GM23338 (cell line): ENCODE measurements around the gene MAP4K5. TPM values are rescaled to one million over a fixed set of nuclear protein-coding genes. Genes with fewer than 3 reads are reported as not detected.

Experiments
- ATAC-seq: fragments of 200-7000 bp; cut with Tn5 transposase; 3 replicates; pipeline ENCODE4 v1.9.1; 2020
- DNase-seq: peaks from one replicate; pipeline ENCODE4 v3.0.0-alpha.2; 2015; ENCODE audit warnings: low spot score
- H2AFZ ChIP-seq: fragments of 200-600 bp; sonication (generic); 2 replicates; pipeline ENCODE4 v1.8.0; 2016; ENCODE audit warnings: antibody characterized with exemption, mild to moderate bottlenecking, moderate library complexity
- H3F3A ChIP-seq: fragments of 200-600 bp; sonication (generic); replicated peaks from 2 replicates; pipeline ENCODE4 v1.8.0; 2017; ENCODE audit warnings: antibody characterized with exemption, mixed run types, low read depth
- H3K27ac ChIP-seq: fragments of 200-600 bp; sonication (generic); 2 replicates; pipeline ENCODE4 v1.6.1; 2016; ENCODE audit warnings: low read depth
- H3K27me3 ChIP-seq: fragments of 200-600 bp; sonication (generic); 2 replicates; pipeline ENCODE4 v1.8.0; 2016; ENCODE audit warnings: mild to moderate bottlenecking, mixed run types, moderate library complexity; ENCODE audit not compliant: insufficient read depth
- H3K36me3 ChIP-seq: fragments of 200-600 bp; sonication (generic); 2 replicates; pipeline ENCODE4 v1.8.0; 2016; ENCODE audit warnings: mild to moderate bottlenecking; ENCODE audit not compliant: insufficient read depth
- H3K4me1 ChIP-seq: fragments of 200-600 bp; sonication (generic); 2 replicates; pipeline ENCODE4 v1.8.0; 2016; ENCODE audit warnings: mild to moderate bottlenecking, moderate library complexity; ENCODE audit not compliant: insufficient read depth
- H3K4me2 ChIP-seq: fragments of 200-600 bp; sonication (generic); 2 replicates; pipeline ENCODE4 v1.7.1; 2017; ENCODE audit warnings: mixed run types
- H3K4me3 ChIP-seq: fragments of 200-600 bp; sonication (generic); 2 replicates; pipeline ENCODE4 v1.6.1; 2016; ENCODE audit warnings: mixed run types
- H3K79me2 ChIP-seq: fragments of 200-600 bp; sonication (generic); replicated peaks from 2 replicates; pipeline ENCODE4 v1.8.0; 2017; ENCODE audit warnings: mild to moderate bottlenecking; ENCODE audit not compliant: insufficient read depth
- H3K9me2 ChIP-seq: fragments of 200-600 bp; sonication (generic); 2 replicates; pipeline ENCODE4 v1.8.0; 2017; ENCODE audit not compliant: insufficient read depth
- H4K20me1 ChIP-seq: fragments of 200-600 bp; sonication (generic); replicated peaks from 2 replicates; pipeline ENCODE4 v1.8.0; 2017; ENCODE audit warnings: mild to moderate bottlenecking; ENCODE audit not compliant: insufficient read depth
- H3K27ac Mint-ChIP-seq: 2 replicates; pipeline ENCODE4 v1.8.0; 2020; ENCODE audit warnings: inconsistent platforms, mild to moderate bottlenecking, moderate library complexity, mixed read lengths
- H3K27me3 Mint-ChIP-seq: 3 replicates; pipeline ENCODE4 v1.8.0; 2022; ENCODE audit warnings: low read depth, mild to moderate bottlenecking, moderate library complexity, mixed read lengths, inconsistent platforms; ENCODE audit not compliant: insufficient read depth, poor library complexity
- H3K36me3 Mint-ChIP-seq: 3 replicates; pipeline ENCODE4 v1.8.0; 2021; ENCODE audit warnings: low read depth, mild to moderate bottlenecking, inconsistent platforms, moderate library complexity, mixed read lengths
- H3K4me1 Mint-ChIP-seq: 3 replicates; pipeline ENCODE4 v1.8.0; 2020; ENCODE audit warnings: mild to moderate bottlenecking, inconsistent platforms, mixed read lengths
- H3K4me3 Mint-ChIP-seq: 3 replicates; pipeline ENCODE4 v1.8.0; 2021; ENCODE audit warnings: moderate library complexity, mild to moderate bottlenecking, inconsistent platforms, mixed read lengths
- H3K9me3 Mint-ChIP-seq: 3 replicates; pipeline ENCODE4 v1.8.0; 2020; ENCODE audit warnings: moderate library complexity, mild to moderate bottlenecking, inconsistent platforms, mixed read lengths
- CREB1 ChIP-seq: fragments of 250-450 bp; sonication (Bioruptor Pico); IDR thresholded peaks from 2 replicates; pipeline ENCODE4 v1.5.0; 2020; ENCODE audit warnings: low read depth, mild to moderate bottlenecking, moderate library complexity
- CTCF ChIP-seq, 2 experiments: fragments of 200-600 bp in 1 of 2; sonication (generic) in 1 of 2; conservative IDR thresholded peaks; 2 replicates each; pipeline versions ENCODE4 v1.5.1 to v1.6.1; 2016 to 2017; ENCODE audit warnings: antibody characterized with exemption in 2 of 2, low read depth in 2 of 2, mild to moderate bottlenecking in 2 of 2, moderate library complexity in 1 of 2
- ETS1 ChIP-seq: IDR thresholded peaks from 2 replicates; pipeline ENCODE4 v1.6.1; 2016; ENCODE audit warnings: antibody characterized with exemption
- EZH2 ChIP-seq: fragments of 200-600 bp; sonication (generic); IDR thresholded peaks from one replicate; pipeline ENCODE4 v1.8.0; 2017; ENCODE audit warnings: antibody characterized with exemption, mild to moderate bottlenecking, low read depth; ENCODE audit not compliant: unreplicated experiment
- EZH2phosphoT487 ChIP-seq: fragments of 200-600 bp; sonication (generic); IDR thresholded peaks from one replicate; pipeline ENCODE4 v1.8.1; 2018; ENCODE audit warnings: antibody characterized with exemption; ENCODE audit not compliant: unreplicated experiment
- JUNB ChIP-seq: IDR thresholded peaks from one replicate; pipeline ENCODE4 v1.6.1; 2016; ENCODE audit warnings: antibody characterized with exemption; ENCODE audit not compliant: unreplicated experiment
- NANOG ChIP-seq: IDR thresholded peaks from 2 replicates; pipeline ENCODE4 v1.6.1; 2016; ENCODE audit warnings: antibody characterized with exemption, borderline replicate concordance
- POLR2AphosphoS5 ChIP-seq: IDR thresholded peaks from 2 replicates; pipeline ENCODE4 v1.6.1; 2016; ENCODE audit warnings: antibody characterized with exemption, low read depth
- REST ChIP-seq: IDR thresholded peaks from one replicate; pipeline ENCODE4 v1.6.1; 2018; ENCODE audit warnings: antibody characterized with exemption; ENCODE audit not compliant: unreplicated experiment
- STAT1 ChIP-seq: IDR thresholded peaks from one replicate; pipeline ENCODE4 v1.6.1; 2016; ENCODE audit warnings: antibody characterized with exemption; ENCODE audit not compliant: unreplicated experiment
- ZNF114 ChIP-seq: fragments of 250-450 bp; sonication (Bioruptor Pico); IDR thresholded peaks from 2 replicates; pipeline ENCODE4 v1.5.0; 2020; ENCODE audit warnings: mild to moderate bottlenecking, moderate library complexity
- ZNF331 ChIP-seq: fragments of 250-450 bp; sonication (Bioruptor Pico); IDR thresholded peaks from 2 replicates; pipeline ENCODE4 v1.5.0; 2020; ENCODE audit warnings: low read depth, mild to moderate bottlenecking, moderate library complexity
- ZNF462 ChIP-seq: fragments of 250-450 bp; sonication (Bioruptor Pico); IDR thresholded peaks from 2 replicates; pipeline ENCODE4 v1.5.0; 2020; ENCODE audit warnings: mild to moderate bottlenecking, moderate library complexity
- polyA plus RNA-seq: library from polyadenylated mRNA; unstranded; fragments of >200 nt; fragmentation: Nextera tagmentation; extraction: Ambion mirVana; gene quantifications from 2 replicates; pipeline ENCODE4 v1.2.1, GENCODE V29; 2016
- total RNA-seq: library from RNA; depleted of rRNA; stranded (reverse); fragments of >200 nt; shearing (Covaris generic); gene quantifications from 2 replicates; pipeline ENCODE4 v1.2.3, GENCODE V29; 2014

Gene MAP4K5
- total and polyA plus RNA-seq, 2 experiments from 2014 or later = 71.4 to 74.6 TPM

GRCh38 chr14:50475460-50475859 lies 56.9 kb downstream of the MAP4K5 start:
- Histone ChIP-seq H3K27ac (no peak overlapping the region), H3K36me3 (peaks cover 9% of the 10 kb centered on the region; the same call in 1 of the 2 replicates), H4K20me1 (no peaks in the 10 kb centered on the region), H2AFZ (no peak overlapping the region), H3K4me2 (no peak overlapping the region), H3K4me3 (no peak overlapping the region), H3K79me2 (no peaks in the 10 kb centered on the region), H3F3A (no peaks in the 10 kb centered on the region), H3K4me1 (no peaks in the 10 kb centered on the region), H3K9me2 (no peaks in the 10 kb centered on the region), H3K27me3 (no peaks in the 10 kb centered on the region)
- Mint-ChIP-seq H3K4me3 (no peak overlapping the region), H3K27me3 (no peaks in the 10 kb centered on the region), H3K36me3 (peaks cover 49% of the 10 kb centered on the region), H3K4me1 (no peaks in the 10 kb centered on the region), H3K27ac (no peak overlapping the region), H3K9me3 (peaks cover 7% of the 10 kb centered on the region; the same call in 2 of the 3 replicates)
- DNase-seq (no peak), ATAC-seq (no peak)
- no peak for TF ChIP-seq CREB1 (CRISPR knock-in tag)
- no peak for TF ChIP-seq STAT1
- TF ChIP-seq JUNB = no peak
- no peak for TF ChIP-seq EZH2
- no peak for TF ChIP-seq ZNF462 (CRISPR knock-in tag)
- TF ChIP-seq NANOG = no peak
- no peak for TF ChIP-seq EZH2phosphoT487
- no peak for TF ChIP-seq CTCF (conservative IDR thresholded peaks at IDR 0.05; ENCODE audit: low read depth in 2 of 2)
- TF ChIP-seq ZNF331 = no peak
- no peak for TF ChIP-seq ETS1
- TF ChIP-seq REST = no peak
- no peak for TF ChIP-seq POLR2AphosphoS5
- no peak for TF ChIP-seq ZNF114 (CRISPR knock-in tag)
